ENCODE measurements around the gene PRSS36.

- TF ChIP-seq CTCF (conservative IDR thresholded peaks at IDR 0.05; ENCODE audit: low read length) (no peak), EZH2phosphoT487 (IDR thresholded peaks at IDR 0.05; ENCODE audit: borderline replicate concordance, low read depth, low read length) (no peak)
These were observed 59.3 kb downstream of the PRSS36 start for GRCh38 chr16:31090540-31090939.
